HepG2 (cell line): ENCODE results near the gene CRNKL1. TPM values are rescaled to one million over a fixed set of nuclear protein-coding genes. Genes with fewer than 3 reads are reported as not detected.
A peak's percentile ranks its signal among the peaks of the same experiment; 100 is the strongest.

ENCODE experiments used
- ATM ChIP-seq: fragments of 450-650 bp; IDR thresholded peaks from 2 replicates; pipeline ENCODE4 v1.7.1; 2017; ENCODE audit warnings: mild to moderate bottlenecking, borderline replicate concordance
- BRD4 ChIP-seq: sonication (generic); formaldehyde crosslinking; IDR thresholded peaks from 2 replicates; pipeline ENCODE4 v1.4.0; 2020; ENCODE audit warnings: missing genetic modification reagents
- DZIP1 ChIP-seq: sonication (generic); formaldehyde crosslinking; IDR thresholded peaks from 2 replicates; pipeline ENCODE4 v1.5.0; 2020; ENCODE audit warnings: mild to moderate bottlenecking, missing genetic modification reagents
- ELF3 ChIP-seq: IDR thresholded peaks from 2 replicates; pipeline ENCODE4 v1.6.1; 2016; ENCODE audit warnings: missing genetic modification reagents, missing compliant biosample characterization
- GABPA ChIP-seq, 2 experiments: IDR thresholded peaks; 2 replicates each; pipeline ENCODE4 v1.6.1; 2011 to 2016; ENCODE audit warnings: low read depth in 2 of 2, low read length in 1 of 2, missing biosample characterization in 1 of 2, missing genetic modification characterization in 1 of 2
- GLI4 ChIP-seq: sonication (generic); formaldehyde crosslinking; IDR thresholded peaks from 2 replicates; pipeline ENCODE4 v1.5.1; 2020; ENCODE audit warnings: missing genetic modification reagents, mild to moderate bottlenecking, moderate library complexity, borderline replicate concordance
- HOMEZ ChIP-seq: IDR thresholded peaks from 2 replicates; pipeline ENCODE4 v1.6.1; 2016; ENCODE audit warnings: low read depth
- HOXA3 ChIP-seq: sonication (generic); formaldehyde crosslinking; IDR thresholded peaks from 2 replicates; pipeline ENCODE4 v1.5.0; 2020; ENCODE audit warnings: missing genetic modification reagents
- HOXA9 ChIP-seq: sonication (generic); formaldehyde crosslinking; IDR thresholded peaks from 2 replicates; pipeline ENCODE4 v1.8.1; 2022; ENCODE audit warnings: missing genetic modification reagents, mild to moderate bottlenecking, moderate library complexity, borderline replicate concordance
- KMT2A ChIP-seq: sonication (generic); formaldehyde crosslinking; IDR thresholded peaks from 2 replicates; pipeline ENCODE4 v1.4.0; 2020; ENCODE audit warnings: missing genetic modification reagents
- MED1 ChIP-seq: sonication (generic); formaldehyde crosslinking; IDR thresholded peaks from 2 replicates; pipeline ENCODE4 v1.4.0; 2020; ENCODE audit warnings: missing genetic modification reagents
- SAP130 ChIP-seq: IDR thresholded peaks from 2 replicates; pipeline ENCODE4 v1.6.1; 2016; ENCODE audit warnings: low read depth
- SMYD3 ChIP-seq: sonication (generic); formaldehyde crosslinking; IDR thresholded peaks from 2 replicates; pipeline ENCODE4 v1.8.1; 2023; ENCODE audit warnings: mild to moderate bottlenecking, missing genetic modification reagents
- STAT5B ChIP-seq: sonication (generic); formaldehyde crosslinking; IDR thresholded peaks from 2 replicates; pipeline ENCODE4 v1.4.0; 2020; ENCODE audit warnings: missing genetic modification reagents
- TCF12 ChIP-seq, 2 experiments: fragments of 450-650 bp in 1 of 2; sonication (generic) in 1 of 2; formaldehyde crosslinking in 1 of 2; IDR thresholded peaks; 2 replicates each; pipeline versions ENCODE4 v1.6.1 to v1.8.0; 2017 to 2022; ENCODE audit warnings: antibody characterized with exemption in 1 of 2, mild to moderate bottlenecking in 1 of 2, missing genetic modification reagents in 1 of 2, moderate library complexity in 1 of 2
- ZBTB21 ChIP-seq: sonication (generic); formaldehyde crosslinking; IDR thresholded peaks from 2 replicates; pipeline ENCODE4 v1.4.0; 2020; ENCODE audit warnings: missing genetic modification reagents
- ZNF274 ChIP-seq: sonication (generic); formaldehyde crosslinking; IDR thresholded peaks from 2 replicates; pipeline ENCODE4 v1.5.1; 2020; ENCODE audit warnings: mild to moderate bottlenecking, missing genetic modification reagents
- ZNF337 ChIP-seq: sonication (generic); formaldehyde crosslinking; IDR thresholded peaks from 2 replicates; pipeline ENCODE4 v1.5.1; 2020; ENCODE audit warnings: missing genetic modification reagents, low read depth, mild to moderate bottlenecking, borderline replicate concordance
- ZNF598 ChIP-seq: sonication (generic); formaldehyde crosslinking; IDR thresholded peaks from 2 replicates; pipeline ENCODE4 v1.5.1; 2020; ENCODE audit warnings: mild to moderate bottlenecking, missing genetic modification reagents, borderline replicate concordance
- ZNF652 ChIP-seq: IDR thresholded peaks from 2 replicates; pipeline ENCODE4 v1.6.1; 2016; ENCODE audit warnings: low read depth, borderline replicate concordance
- ZNF773 ChIP-seq: sonication (generic); formaldehyde crosslinking; IDR thresholded peaks from 2 replicates; pipeline ENCODE4 v1.4.0; 2020; ENCODE audit warnings: missing genetic modification reagents, borderline replicate concordance
- ZSCAN12 ChIP-seq: sonication (generic); formaldehyde crosslinking; IDR thresholded peaks from 2 replicates; pipeline ENCODE4 v1.9.0; 2021; ENCODE audit warnings: mild to moderate bottlenecking, missing genetic modification reagents
- polyA plus RNA-seq, 8 experiments: library from polyadenylated mRNA; depleted of rRNA in 3 of 8; stranded (reverse) in 7 of 8; unstranded in 1 of 8; fragments of >200 nt; fragmentation: Illumina TruSeq in 4 of 8; extraction: Trizol in 4 of 8; gene quantifications; 2 replicates each; pipeline versions ENCODE4 v1.2.1 to v1.2.3, GENCODE V29; 2011 to 2016; ENCODE audit warnings: low read depth in 4 of 8, missing spikeins in 1 of 8, mixed read lengths in 1 of 8; ENCODE audit not compliant: insufficient read depth in 1 of 8
- total RNA-seq, 5 experiments: library from RNA; depleted of rRNA; stranded (reverse); fragments of >200 nt; fragmentation: Illumina TruSeq; extraction: Trizol; gene quantifications; 2 replicates each; pipeline ENCODE4 v1.2.3, GENCODE V29; 2016; ENCODE audit warnings: low read depth in 1 of 5
- TF ChIP-seq, protein P1 (sequence below): sonication (generic); formaldehyde crosslinking; IDR thresholded peaks from 2 replicates; pipeline ENCODE4 v1.4.0; 2020; ENCODE audit warnings: low read depth, mild to moderate bottlenecking, missing genetic modification reagents

The CRNKL1 gene
- total and polyA plus RNA-seq, 2 of the 13 experiments (the other 11 are each of a cell fraction or from before 2014, with no cell fraction given) = 12.3 to 64.5 TPM

DNA sequence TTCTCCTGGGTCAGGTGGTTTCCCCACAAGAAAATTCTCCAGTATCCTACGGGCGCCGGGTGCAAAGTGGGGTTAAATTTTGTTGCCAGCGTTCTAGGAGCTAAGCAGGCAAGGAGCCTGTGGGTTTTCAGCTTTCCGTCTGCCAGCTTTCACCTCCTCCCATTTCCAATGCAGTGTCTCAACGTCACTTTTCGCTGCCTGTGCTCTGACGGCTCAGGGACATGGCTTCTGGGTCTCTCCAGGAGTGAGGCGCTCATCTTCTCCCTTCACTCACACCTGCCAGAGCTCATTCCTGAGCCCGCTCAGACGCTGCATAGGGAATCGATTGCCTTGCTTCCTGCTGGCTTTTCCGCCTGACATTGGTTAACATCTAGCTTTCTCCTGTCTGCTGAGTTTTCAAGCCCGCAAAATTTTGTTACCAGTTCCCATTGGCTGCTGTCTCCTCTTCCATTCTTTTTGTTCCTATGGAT lies 42.4 kb downstream of the CRNKL1 start (continued):
- TF ChIP-seq HOXA3 (CRISPR knock-in tag) (peak; percentile 63; the same call in 1 of the 2 replicates), HOXA9 (CRISPR knock-in tag) (no peak), TCF12 (IDR thresholded peaks at IDR 0.05) (no peak), TCF12 (CRISPR knock-in tag; IDR thresholded peaks at IDR 0.05) (peak; percentile 61; the same call in 1 of the 2 replicates), HOMEZ (CRISPR knock-in tag) (peak; percentile 71; the same call in 1 of the 2 replicates), SAP130 (CRISPR knock-in tag) (peak; percentile 42; the same call in 1 of the 2 replicates), ZBTB21 (peak; percentile 51; the same call in 1 of the 2 replicates), BRD4 (CRISPR knock-in tag) (no peak), ELF3 (CRISPR knock-in tag) (peak; percentile 91), GABPA (IDR thresholded peaks at IDR 0.05; ENCODE audit: low read depth, low read length) (no peak), GABPA (CRISPR knock-in tag; IDR thresholded peaks at IDR 0.05; ENCODE audit: low read depth) (peak; percentile 70), ZNF337 (CRISPR knock-in tag) (no peak), ATM (no peak), GLI4 (CRISPR knock-in tag) (peak; percentile 42; the same call in 1 of the 2 replicates), ZNF652 (CRISPR knock-in tag) (peak; percentile 71), STAT5B (CRISPR knock-in tag) (no peak), KMT2A (CRISPR knock-in tag) (peak; percentile 65; the same call in 1 of the 2 replicates), MED1 (CRISPR knock-in tag) (peak; percentile 50), SMYD3 (CRISPR knock-in tag) (peak; percentile 46; the same call in 1 of the 2 replicates), ZSCAN12 (CRISPR knock-in tag) (0 out of 2 replicates have a peak, but pooled peaks have one; percentile 55), ZNF773 (CRISPR knock-in tag) (no peak), ZNF274 (CRISPR knock-in tag) (peak; percentile 79), ZNF598 (CRISPR knock-in tag) (peak; percentile 87), DZIP1 (CRISPR knock-in tag) (no peak)
- TF ChIP-seq, protein P1, sequence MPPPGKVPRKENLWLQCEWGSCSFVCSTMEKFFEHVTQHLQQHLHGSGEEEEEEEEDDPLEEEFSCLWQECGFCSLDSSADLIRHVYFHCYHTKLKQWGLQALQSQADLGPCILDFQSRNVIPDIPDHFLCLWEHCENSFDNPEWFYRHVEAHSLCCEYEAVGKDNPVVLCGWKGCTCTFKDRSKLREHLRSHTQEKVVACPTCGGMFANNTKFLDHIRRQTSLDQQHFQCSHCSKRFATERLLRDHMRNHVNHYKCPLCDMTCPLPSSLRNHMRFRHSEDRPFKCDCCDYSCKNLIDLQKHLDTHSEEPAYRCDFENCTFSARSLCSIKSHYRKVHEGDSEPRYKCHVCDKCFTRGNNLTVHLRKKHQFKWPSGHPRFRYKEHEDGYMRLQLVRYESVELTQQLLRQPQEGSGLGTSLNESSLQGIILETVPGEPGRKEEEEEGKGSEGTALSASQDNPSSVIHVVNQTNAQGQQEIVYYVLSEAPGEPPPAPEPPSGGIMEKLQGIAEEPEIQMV (CRISPR knock-in tag) = no peak
